Measurements from ENCODE around the gene SLC25A52.
"Not testable (repeated sequence)": the region's sequence is repeated elsewhere in the genome, so short reads cannot be mapped to it uniquely, and the experiment has no call there.

The SLC25A52 gene

DNA sequence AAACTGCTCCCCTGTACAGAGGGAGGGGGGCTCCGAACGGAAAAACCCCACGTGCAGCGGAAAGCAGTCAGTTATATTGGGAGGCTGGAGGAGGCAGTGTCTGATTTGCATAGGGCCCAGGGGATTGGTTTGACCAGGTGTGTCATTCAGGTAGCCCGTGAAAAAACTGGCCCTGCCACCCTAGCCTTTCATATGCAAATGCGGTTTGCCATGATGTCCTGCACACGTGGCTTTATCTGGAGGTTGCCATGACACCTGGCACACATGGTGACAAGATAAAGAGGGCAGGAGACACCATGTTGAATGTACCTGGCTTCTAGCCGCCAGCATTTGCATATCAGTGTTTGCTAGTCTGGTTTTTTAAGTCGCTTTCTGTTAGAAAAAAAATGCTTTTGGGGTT lies 20.5 kb downstream of the SLC25A52 start:
- no peak for DNase-seq (ENCODE audit: low spot score)

DNA sequence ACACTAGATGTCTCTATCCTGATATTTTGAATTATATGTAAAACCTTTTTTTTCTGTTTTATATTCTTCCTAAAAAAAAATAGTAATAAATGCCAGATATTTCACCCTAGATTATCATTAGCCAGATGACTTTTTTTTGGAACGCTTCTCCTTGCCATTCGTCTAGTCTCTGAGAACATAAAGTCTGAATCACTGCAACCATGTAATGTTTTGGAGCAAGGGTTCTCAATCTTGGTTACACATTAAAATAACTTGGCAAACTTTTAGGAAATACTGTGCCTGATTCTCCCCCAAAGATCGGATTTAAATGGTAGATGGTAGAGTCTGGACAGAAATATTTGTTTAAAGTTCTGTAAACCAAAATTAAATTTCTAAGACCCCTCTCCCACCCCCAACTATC lies 21.0 kb downstream of the SLC25A52 start:
- DNase-seq (ENCODE audit: low spot score), result no peak

DNA sequence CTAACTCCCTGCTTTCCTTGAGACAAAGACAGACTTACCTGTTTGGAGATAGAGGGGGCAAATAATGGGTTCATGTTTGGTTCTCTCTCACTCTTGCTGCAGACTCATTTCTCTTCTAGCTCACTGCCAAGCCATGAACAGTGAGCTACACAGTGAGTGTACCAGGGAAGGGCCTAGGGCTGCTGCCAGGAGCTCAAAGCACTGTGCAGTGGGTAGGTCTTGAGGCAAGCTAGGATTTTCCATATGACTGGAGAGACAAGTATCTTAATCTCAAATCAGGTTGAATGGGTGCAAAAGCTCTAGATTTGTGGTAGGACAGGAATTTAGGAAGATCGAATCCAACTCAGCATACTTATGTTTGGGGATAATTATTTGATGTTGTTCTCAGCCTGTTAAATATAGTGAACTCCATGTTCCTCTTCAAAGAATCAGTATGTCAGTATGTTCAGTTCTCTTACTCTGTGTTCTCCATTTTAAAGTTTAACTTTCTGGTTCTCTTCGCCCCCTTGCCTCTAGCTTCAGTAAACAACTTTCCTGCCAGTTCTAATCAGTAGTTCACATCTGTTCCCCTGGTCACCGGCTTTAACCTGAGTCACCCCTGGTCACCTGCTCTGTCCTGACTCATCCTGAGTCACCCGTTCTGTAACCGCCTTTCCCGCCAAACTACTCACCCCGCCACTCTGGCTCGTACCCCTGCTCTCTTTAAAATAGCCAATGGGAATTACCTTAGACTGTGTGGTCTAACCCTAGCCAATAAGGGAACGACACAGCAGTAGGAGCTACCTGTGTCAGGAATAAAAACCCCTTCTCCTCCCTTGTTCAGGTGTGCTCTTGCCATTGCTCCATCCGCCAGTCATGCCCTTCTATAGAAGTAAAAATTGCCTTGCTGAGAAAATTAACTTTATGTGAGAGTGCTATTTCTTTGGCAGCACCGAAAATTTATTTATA lies 21.9 kb downstream of the SLC25A52 start:
- peak; percentile 13 for DNase-seq (ENCODE audit: low spot score)

DNA sequence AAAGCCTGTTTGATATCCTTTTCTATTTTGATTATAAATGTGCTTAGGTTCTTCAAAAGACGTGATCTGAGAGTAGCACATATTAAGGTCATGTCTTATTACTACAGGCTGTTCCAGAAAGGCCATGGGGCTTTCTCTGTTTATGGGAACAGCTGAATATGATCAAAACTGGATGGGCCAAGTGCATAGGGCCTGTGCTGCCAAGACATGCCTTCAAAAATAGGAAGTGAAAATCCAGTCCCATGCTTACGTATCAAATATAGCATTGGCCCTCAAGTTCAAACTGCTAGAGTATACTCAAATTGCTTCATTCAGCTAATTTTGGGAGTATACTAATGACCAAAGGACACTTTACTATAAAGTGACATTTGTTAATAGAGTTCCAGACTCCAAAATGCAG lies 24.1 kb downstream of the SLC25A52 start:
- no peak for DNase-seq (ENCODE audit: low spot score)

DNA sequence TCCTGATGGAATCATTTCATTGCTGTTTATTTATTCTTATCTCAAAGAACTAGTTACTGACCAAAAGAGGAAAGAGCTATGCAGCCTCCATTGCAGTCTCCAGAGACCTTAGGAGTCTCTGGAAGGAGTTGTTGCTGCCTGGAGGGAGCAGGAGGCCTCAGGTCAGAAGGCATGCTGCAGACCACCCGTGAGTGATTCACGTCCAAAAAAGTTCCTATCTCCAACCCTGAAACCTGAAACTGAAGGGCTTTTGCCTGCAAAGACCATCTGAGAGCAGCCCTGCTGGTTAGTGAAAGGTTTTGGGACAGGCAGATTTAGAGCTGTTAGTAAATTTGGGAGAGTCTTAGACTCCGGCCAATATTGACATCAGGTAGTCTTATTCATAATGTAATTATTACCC lies 29.1 kb downstream of the SLC25A52 start:
- no peak for DNase-seq (ENCODE audit: low spot score)

DNA sequence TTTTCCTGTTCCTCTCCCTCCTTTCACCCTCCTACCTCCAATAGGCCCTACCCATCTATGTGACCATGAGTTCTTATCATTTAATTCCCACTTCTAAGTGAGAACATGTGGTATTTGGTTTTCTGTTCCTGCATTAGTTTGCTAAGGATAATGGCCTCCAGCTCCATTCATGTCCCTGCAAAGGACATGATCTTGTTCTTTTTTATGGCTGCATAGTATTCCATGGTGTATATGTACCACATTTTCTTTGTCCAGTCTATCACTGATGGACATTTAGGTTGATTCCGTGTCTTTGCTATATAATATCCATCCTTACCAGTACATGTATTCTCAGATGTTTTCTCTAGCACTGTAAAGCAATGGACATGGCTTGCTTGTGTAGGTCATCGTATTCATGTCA lies 31.5 kb downstream of the SLC25A52 start:
- DNase-seq (ENCODE audit: low spot score), result not testable (repeated sequence)

DNA sequence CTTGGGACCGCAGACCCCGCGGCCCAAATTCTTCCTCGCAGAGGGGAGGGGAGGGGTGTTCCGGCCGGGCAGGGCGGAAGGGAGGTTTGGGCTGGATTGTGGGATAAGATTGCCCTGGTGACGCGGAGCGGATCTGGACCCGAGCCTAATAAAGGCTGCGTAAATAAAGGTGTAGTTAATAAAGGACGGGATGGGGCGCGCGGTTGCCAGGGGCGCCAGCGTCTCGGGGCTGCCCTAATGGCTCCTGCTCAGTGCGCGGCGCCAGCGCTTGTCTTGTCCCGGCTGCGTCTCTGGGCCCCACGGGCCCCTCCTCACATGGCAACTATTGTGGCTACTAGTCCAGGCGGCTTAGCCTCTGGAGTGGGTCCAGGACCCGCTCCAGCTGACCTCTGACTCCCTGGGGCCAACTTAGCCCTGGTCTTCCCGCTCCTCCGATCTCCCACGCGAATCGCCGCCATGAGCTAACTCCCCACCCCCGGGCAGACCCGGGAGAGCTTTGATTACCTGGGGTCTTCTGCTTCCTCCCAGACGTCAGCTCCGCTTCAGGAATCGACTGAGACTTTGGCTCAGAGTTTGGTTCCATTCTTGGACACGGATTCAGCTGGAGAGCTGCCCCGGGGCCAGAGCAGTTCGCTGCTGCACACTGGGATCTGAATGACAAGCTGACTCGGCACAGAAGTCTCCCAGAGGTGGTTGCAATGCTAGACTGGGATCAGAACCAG lies 36.5 kb downstream of the SLC25A52 start:
- DNase-seq (ENCODE audit: low spot score), result no peak

DNA sequence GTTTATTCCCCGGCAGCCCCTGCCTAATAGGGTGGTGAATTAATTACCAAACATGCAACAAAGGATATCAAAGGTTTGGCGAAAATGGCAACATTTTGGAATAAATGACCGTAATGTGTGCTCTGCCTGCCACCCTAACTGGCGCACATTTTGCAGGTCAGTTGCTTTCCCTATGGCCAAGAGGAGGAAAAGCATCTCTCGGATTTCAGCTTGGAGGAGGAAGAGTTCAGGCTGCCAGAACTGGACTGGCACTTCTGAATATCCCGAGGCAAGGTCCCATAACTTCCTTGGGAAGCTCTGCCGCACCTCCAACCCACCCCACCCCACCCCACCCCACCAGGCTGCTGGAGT lies 37.1 kb downstream of the SLC25A52 start:
- DNase-seq (ENCODE audit: low spot score), result no peak

DNA sequence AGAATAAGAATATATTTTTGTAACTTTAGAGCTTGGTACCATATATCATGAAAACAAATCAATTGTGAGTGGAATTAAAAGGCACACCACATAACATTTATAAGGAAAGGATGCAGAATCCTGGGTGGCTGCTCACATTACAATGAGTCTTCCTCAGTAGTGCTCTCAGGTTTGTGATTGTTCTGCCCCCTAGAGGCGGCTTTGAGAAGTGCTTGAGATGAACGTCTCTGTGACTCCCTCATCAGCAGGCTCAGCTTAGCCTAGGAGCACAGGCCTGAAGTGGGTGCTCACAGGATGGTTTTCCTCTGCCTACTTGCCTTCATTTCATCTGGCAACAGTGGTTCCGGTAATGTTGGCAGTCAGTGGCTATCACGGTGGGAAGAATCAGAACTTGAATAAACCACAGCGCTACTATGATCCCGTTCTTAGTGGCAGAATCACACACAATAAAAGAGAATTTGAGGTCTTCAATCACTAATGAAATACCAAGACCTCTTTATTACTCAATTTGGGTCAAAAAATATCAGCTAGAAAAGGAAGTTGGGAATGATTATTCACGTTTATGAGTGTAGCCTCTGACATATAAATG lies 38.2 kb downstream of the SLC25A52 start:
- DNase-seq (ENCODE audit: low spot score), result peak; percentile 73

DNA sequence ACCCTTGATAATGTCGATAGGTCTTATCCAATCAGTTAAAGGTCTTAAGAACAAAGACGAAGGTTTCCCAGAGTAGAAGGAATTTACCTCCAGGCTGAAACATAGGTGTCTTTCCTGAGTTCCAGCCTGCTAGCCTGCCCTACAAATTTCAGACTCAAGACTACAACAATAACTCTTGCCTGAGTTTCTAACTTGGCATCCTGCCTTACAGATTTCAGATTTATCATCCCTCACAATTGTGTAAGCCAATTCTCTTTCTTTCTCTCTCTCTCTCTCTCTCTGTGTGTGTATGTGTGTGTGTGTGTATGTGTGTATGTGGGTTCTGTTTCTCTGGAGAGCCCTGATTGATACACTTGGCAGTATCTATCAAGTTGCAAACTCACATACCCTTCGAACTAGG lies 39.1 kb downstream of the SLC25A52 start:
- DNase-seq (ENCODE audit: low spot score), result no peak

DNA sequence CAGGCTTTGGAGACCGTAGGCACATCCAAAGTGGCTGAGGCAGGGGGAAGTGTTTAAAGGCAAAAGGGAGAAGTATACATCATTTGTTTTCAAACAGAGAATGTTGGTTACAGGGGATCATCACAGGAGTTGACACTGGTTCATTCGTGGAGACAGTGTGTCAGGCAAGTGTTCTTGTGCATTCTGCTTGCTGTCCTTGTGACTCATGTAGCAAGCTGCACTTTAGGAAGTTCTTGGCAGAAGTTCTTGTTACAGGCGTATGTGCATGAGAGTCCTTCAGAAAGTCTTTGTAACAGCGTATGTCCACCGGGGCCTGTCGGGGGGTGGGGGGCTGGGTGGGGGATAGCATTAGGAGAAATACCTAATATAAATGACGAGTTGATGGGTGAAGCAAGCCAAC lies 39.8 kb downstream of the SLC25A52 start:
- DNase-seq (ENCODE audit: low spot score), result no peak

DNA sequence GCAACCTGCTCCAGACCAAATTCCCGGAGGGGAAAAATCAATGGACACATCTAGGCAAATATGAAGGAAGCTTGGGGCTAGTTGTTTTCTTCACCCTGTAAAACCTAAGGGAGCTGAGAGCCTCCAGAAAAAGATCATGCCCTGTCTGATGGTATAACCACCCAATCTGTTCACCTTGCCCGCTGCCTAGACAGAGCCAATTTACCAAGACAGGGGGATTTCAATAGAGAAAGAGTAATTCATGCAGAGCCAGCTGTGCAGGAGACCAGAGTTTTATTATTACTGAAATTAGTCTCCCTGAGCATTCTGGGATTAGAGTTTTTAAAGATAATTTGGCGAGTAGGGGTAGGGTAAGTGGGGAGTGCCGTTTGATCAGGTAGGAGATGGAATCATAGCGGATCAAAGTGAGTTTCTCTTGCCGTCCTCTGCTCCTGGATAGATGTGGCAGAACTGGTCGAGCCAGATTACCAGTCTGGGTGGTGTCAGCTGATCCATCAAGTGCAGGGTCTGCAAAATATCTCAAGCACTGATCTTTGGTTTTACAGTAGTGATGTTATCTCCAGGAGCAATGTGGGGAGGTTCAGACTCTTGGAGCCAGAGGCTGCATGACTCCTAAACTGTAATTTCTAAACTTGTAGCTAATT lies 41.2 kb downstream of the SLC25A52 start:
- no peak for DNase-seq (ENCODE audit: low spot score)

DNA sequence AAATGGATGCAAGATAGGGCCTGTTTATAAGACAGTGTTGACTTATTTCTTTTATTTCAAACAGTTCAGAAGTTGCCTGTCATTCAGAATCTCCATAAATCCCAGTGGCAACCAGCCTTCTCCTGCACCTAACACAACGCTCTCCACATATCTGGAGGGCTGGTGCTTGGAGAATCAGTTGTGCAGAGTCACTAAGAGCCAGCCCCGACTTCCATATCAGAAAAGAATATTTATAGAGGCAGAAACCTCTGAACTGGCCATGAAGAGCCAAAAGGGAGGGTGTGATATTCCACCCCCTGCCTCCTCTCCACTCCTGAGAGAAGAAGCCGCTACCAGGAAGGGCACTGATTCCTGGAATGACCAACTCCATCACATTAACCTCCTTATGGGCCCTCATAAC lies 42.3 kb downstream of the SLC25A52 start:
- DNase-seq (ENCODE audit: low spot score), result no peak

DNA sequence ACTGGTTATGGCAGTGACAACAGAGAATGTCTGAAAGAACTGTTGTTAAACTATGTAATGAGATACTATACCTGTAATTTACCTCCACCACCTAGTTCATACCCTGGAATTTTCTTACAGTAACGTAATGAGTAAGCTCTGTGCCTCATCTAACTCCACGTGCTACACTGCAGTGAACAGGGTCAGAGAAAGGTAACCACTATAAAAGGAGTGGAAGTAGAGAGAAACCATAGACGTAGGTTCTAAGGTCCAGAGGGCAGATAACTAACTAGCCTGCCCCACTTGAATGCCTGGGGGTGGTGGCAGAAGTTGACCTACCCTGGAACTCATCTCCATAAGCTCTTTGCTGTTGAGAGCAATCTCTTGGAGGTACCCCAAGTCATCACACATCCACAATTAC lies 44.3 kb downstream of the SLC25A52 start:
- DNase-seq (ENCODE audit: low spot score), result no peak

DNA sequence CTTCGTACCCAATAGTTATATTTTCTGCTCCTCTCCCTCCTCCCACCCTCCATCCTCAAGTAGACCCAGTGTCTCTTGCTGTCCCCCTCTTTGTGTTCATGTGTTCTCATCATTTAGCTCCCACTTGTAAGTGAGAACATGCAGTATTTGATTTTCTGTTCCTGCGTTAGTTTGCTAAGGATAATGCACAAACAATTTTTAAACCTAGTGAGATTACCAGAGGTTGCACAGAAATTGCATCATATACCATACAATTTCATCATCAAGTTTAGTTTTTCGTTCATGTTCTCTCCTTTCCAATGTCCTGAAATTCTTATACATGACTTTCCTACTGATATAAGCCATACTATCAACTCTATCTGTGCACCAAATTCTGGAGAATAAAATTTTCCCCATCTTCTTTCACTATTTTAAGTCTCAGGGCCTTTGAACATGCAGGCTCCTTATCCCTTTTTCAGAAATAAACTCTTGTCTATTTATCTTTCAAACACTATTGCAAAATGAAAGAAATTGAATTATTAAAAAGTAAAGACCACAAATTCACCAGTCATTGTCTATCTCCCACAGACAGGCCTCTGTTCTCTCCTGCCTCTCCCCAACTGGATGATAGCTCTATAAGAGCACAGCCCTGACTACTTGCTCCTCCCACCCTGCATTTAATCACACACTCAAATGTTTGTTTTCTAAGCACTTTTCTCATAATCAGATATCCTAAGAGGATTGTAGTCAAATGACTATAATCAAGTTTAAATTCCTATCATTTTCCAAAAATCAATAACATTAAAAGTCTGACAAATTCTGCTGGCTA lies 49.1 kb downstream of the SLC25A52 start:
- peak; percentile 18 for DNase-seq (ENCODE audit: low spot score)

DNA sequence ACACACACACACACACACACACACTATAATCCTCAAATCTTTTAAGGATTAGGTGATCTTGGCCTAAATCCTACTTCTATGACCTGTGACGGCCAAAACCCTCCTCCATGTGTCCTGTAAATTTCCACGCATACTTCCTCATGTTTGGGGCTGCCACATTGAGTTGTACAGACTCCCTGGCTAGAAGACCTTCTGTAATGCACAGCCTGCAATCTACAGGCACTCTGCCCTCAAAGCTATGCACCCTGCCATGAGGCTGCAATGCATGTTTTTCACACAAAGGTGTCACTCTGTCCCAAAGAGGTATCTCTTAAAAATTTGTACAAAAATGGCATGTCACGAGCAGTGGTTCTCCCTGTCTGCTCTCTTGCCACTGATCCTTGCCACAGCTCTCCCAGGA lies 49.9 kb downstream of the SLC25A52 start:
- DNase-seq (ENCODE audit: low spot score), result no peak

Data from hematopoietic multipotent progenitor cell treated with erythropoietin and hydrocortisone succinate and interleukin-3 and kit ligand, for 15 days (in vitro differentiated cells).